SK-N-SH treated with all-trans-retinoic acid at 6 μM for 48 hours (cell line): Measurements from ENCODE around the gene CRKL.

ENCODE experiments used
- ATAC-seq: fragments of 200-7000 bp; cut with Tn5 transposase; 3 replicates; pipeline ENCODE4 v1.9.1; 2020; ENCODE audit warnings: mild to moderate bottlenecking, moderate library complexity
- ARNTL ChIP-seq: fragments of 450-650 bp; formaldehyde crosslinking; IDR thresholded peaks from 2 replicates; pipeline ENCODE4 v1.5.0; 2020; ENCODE audit warnings: low read depth, mild to moderate bottlenecking, moderate library complexity, borderline replicate concordance
- BACH2 ChIP-seq: fragments of 250-450 bp; sonication (Bioruptor Pico); IDR thresholded peaks from 2 replicates; pipeline ENCODE4 v1.9.0; 2021; ENCODE audit warnings: mild to moderate bottlenecking, borderline replicate concordance
- CSDC2 ChIP-seq: fragments of 250-450 bp; sonication (Bioruptor Pico); IDR thresholded peaks from 2 replicates; pipeline ENCODE4 v1.5.0; 2020; ENCODE audit warnings: mild to moderate bottlenecking, moderate library complexity
- CSRNP3 ChIP-seq: fragments of 250-450 bp; sonication (Bioruptor Pico); IDR thresholded peaks from 2 replicates; pipeline ENCODE4 v1.5.1; 2021; ENCODE audit warnings: mild to moderate bottlenecking, moderate library complexity
- ESRRG ChIP-seq: fragments of 250-450 bp; sonication (Bioruptor Pico); IDR thresholded peaks from 2 replicates; pipeline ENCODE4 v1.6.1; 2021; ENCODE audit warnings: mild to moderate bottlenecking
- GLIS3 ChIP-seq: fragments of 250-450 bp; sonication (Bioruptor Pico); IDR thresholded peaks from 2 replicates; pipeline ENCODE4 v1.5.0; 2020; ENCODE audit warnings: mild to moderate bottlenecking, moderate library complexity
- POU6F1 ChIP-seq: fragments of 250-450 bp; sonication (Bioruptor Pico); IDR thresholded peaks from 2 replicates; pipeline ENCODE4 v1.8.0; 2021; ENCODE audit warnings: low read depth, mild to moderate bottlenecking, moderate library complexity, borderline replicate concordance
- PPARA ChIP-seq: fragments of 250-450 bp; sonication (Bioruptor Pico); IDR thresholded peaks from 2 replicates; pipeline ENCODE4 v1.5.0; 2020; ENCODE audit warnings: mild to moderate bottlenecking, borderline replicate concordance
- RARB ChIP-seq: fragments of 250-450 bp; sonication (Bioruptor Pico); IDR thresholded peaks from 2 replicates; pipeline ENCODE4 v1.8.0; 2021; ENCODE audit warnings: mild to moderate bottlenecking, moderate library complexity
- SNAI2 ChIP-seq: fragments of 250-450 bp; sonication (Bioruptor Pico); IDR thresholded peaks from 2 replicates; pipeline ENCODE4 v1.5.0; 2020; ENCODE audit warnings: mild to moderate bottlenecking, moderate library complexity
- TCF4 ChIP-seq: fragments of 250-450 bp; sonication (Bioruptor Pico); IDR thresholded peaks from 2 replicates; pipeline ENCODE4 v1.8.0; 2021; ENCODE audit warnings: mild to moderate bottlenecking, moderate library complexity, borderline replicate concordance
- TOX ChIP-seq: fragments of 250-450 bp; sonication (Bioruptor Pico); IDR thresholded peaks from 2 replicates; pipeline ENCODE4 v1.8.0; 2021; ENCODE audit warnings: mild to moderate bottlenecking, moderate library complexity, borderline replicate concordance
- ZC3H10 ChIP-seq: fragments of 250-450 bp; sonication (Bioruptor Pico); IDR thresholded peaks from 2 replicates; pipeline ENCODE4 v1.5.1; 2021; ENCODE audit warnings: mild to moderate bottlenecking, moderate library complexity
- ZFP30 ChIP-seq: fragments of 450-650 bp; formaldehyde crosslinking; IDR thresholded peaks from 2 replicates; pipeline ENCODE4 v1.5.0; 2022; ENCODE audit warnings: mild to moderate bottlenecking, moderate library complexity
- ZNF565 ChIP-seq: fragments of 450-650 bp; formaldehyde crosslinking; conservative IDR thresholded peaks from 2 replicates; pipeline ENCODE4 v1.5.0; 2020; ENCODE audit warnings: low read depth, mild to moderate bottlenecking, moderate library complexity
- TF ChIP-seq, protein P1 (sequence below): fragments of 250-450 bp; sonication (Bioruptor Pico); IDR thresholded peaks from 2 replicates; pipeline ENCODE4 v1.8.0; 2020; ENCODE audit warnings: mild to moderate bottlenecking, moderate library complexity, borderline replicate concordance
- TF ChIP-seq, protein P2 (sequence below): fragments of 250-450 bp; sonication (Bioruptor Pico); IDR thresholded peaks from 2 replicates; pipeline ENCODE4 v1.5.1; 2020; ENCODE audit warnings: low read depth, mild to moderate bottlenecking, moderate library complexity

Gene CRKL

GRCh38 chr22:20987375-20987774 lies 70.2 kb downstream of the CRKL start:
- no peak for ATAC-seq
- TF ChIP-seq ZC3H10 (CRISPR knock-in tag) (no peak), CSDC2 (CRISPR knock-in tag) (no peak), POU6F1 (CRISPR knock-in tag) (no peak), GLIS3 (CRISPR knock-in tag) (no peak), RARB (no peak), SNAI2 (CRISPR knock-in tag) (no peak), BACH2 (CRISPR knock-in tag) (no peak)

- no peak for TF ChIP-seq ZFP30 (CRISPR knock-in tag)
- TF ChIP-seq SNAI2 (CRISPR knock-in tag): no peak
- TF ChIP-seq, protein P1, sequence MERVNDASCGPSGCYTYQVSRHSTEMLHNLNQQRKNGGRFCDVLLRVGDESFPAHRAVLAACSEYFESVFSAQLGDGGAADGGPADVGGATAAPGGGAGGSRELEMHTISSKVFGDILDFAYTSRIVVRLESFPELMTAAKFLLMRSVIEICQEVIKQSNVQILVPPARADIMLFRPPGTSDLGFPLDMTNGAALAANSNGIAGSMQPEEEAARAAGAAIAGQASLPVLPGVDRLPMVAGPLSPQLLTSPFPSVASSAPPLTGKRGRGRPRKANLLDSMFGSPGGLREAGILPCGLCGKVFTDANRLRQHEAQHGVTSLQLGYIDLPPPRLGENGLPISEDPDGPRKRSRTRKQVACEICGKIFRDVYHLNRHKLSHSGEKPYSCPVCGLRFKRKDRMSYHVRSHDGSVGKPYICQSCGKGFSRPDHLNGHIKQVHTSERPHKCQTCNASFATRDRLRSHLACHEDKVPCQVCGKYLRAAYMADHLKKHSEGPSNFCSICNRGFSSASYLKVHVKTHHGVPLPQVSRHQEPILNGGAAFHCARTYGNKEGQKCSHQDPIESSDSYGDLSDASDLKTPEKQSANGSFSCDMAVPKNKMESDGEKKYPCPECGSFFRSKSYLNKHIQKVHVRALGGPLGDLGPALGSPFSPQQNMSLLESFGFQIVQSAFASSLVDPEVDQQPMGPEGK (CRISPR knock-in tag): no peak
- ATAC-seq: no peak
Measured at GRCh38 chr22:20988573-20989322, 71.5 kb downstream of the CRKL start.

GRCh38 chr22:20989323-20990138 lies 72.3 kb downstream of the CRKL start:
- no peak for TF ChIP-seq ZNF565 (CRISPR knock-in tag)

DNA sequence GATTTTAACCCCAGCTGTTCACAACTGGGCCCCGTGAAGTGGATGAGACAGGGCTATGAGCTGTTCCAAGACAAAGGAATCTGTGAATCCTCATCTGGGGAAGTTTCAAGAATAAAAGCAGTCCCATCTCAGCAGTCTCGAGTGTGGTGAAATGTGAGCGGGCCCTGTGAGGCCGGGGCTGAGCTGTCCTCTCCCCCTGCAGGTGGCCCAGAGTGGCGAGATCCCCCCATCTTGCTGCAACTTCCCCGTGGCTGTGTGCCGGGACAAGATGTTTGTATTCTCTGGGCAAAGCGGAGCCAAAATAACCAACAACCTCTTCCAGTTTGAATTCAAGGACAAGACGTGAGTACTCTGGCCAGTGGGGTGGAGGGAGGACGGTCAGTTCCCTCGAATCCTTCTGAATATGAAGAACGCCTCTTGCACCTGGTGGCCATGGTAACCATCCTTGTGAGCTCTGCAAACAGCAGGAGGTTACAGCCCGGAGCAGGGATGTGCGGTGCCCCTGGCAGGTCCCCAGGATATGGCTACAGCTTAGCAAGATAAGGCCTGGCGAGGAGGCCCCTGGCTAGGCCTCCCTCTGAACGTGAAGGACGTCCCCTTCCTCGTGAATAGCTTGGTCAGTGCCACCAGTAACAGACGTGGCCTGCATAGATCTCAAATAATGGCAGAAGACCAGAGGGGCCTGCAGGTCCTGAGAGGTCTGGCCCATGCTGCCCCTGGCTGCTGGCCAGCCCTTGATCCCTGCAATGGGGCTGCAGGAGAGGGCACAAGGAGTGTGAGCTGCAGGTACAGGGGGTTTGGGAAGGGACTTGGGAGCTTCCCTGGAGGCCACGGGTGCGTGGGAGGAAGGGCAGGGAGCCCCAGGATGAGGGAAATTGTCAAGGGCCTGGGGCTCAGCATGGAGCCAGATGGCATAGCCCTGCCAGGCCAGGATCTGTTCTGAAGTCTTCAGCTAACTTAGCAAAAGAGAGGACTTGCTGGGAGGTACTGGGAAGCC lies 73.3 kb downstream of the CRKL start:
- ATAC-seq: no peak

More at GRCh38 chr22:20989323-20990138, 72.3 kb downstream of the CRKL start:
- no peak for ATAC-seq

More for the DNA sequence above, 73.3 kb downstream of the CRKL start:
- no peak for TF ChIP-seq ESRRG (CRISPR knock-in tag)
- TF ChIP-seq TCF4: no peak
- TF ChIP-seq, protein P2, sequence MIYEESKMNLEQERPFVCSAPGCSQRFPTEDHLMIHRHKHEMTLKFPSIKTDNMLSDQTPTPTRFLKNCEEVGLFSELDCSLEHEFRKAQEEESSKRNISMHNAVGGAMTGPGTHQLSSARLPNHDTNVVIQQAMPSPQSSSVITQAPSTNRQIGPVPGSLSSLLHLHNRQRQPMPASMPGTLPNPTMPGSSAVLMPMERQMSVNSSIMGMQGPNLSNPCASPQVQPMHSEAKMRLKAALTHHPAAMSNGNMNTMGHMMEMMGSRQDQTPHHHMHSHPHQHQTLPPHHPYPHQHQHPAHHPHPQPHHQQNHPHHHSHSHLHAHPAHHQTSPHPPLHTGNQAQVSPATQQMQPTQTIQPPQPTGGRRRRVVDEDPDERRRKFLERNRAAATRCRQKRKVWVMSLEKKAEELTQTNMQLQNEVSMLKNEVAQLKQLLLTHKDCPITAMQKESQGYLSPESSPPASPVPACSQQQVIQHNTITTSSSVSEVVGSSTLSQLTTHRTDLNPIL (CRISPR knock-in tag): no peak
- no peak for TF ChIP-seq BACH2 (CRISPR knock-in tag)
- no peak for TF ChIP-seq ZFP30 (CRISPR knock-in tag)
- TF ChIP-seq PPARA: no peak
- TF ChIP-seq GLIS3 (CRISPR knock-in tag): no peak
- no peak for TF ChIP-seq CSDC2 (CRISPR knock-in tag)
- no peak for TF ChIP-seq ARNTL (CRISPR knock-in tag)
- TF ChIP-seq CSRNP3 (CRISPR knock-in tag): no peak
- TF ChIP-seq RARB: no peak
- TF ChIP-seq TOX (CRISPR knock-in tag): no peak
- TF ChIP-seq SNAI2 (CRISPR knock-in tag): no peak
- no peak for TF ChIP-seq ZNF565 (CRISPR knock-in tag)
